GM12873 (cell line): Measurements from ENCODE around the gene PROS1.

ENCODE experiments used
- TF ChIP-seq, protein P1 (sequence below): IDR thresholded peaks from 2 replicates; pipeline ENCODE4 v1.5.1; 2012; ENCODE audit warnings: low read depth, mild to moderate bottlenecking, moderate library complexity, low read length, control low read depth; ENCODE audit not compliant: insufficient read depth; ENCODE audit errors: missing control alignments

The PROS1 gene

DNA sequence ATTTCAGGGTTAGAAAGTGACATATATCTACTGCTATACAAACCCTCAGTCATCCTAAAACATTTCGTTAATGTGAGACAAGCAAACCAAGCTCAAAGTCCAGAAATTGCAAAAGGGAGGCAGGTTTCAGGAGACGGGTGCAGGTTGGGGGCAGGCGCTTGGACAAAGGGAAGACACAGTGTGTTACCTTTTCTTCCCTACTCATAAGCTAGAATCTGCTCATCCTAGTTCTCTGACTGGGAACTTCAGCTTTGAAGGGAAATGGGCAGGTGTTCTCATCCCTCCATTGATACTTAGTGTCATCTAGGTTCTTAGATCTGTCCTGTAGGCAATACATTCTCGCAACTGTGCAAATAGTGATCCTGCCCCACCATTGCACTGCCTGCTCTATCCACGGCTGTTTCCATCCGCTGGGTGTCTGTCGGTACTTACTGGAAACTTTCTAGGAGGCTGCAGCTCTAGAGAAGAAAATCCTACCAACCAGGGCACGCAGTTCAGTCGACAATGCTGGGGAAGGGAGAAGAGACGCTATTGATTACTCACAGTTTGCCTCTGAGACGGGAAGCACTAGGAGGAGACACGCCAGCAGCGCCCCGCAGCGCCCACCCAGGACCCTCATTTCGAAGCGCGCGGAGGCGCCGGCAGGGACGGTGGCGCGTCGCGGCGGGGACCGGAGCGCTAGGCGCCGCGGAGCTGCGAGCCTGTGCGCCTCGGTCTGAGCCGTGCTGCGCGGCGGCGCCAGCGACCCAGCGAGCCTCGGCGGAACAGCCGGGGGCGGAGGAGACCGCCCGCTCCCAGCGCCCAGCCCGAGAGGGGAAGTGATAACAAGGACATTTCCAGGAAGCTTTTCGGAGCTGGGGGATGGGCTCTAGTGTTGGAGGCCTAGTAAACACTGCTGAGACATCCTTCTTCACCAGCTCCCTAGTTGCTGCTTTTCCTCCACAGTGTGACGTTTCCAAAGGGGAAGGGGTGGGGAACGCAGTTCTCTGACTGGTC lies at the start of gene PROS1:
PROS1 (minus strand) TSS at position 766 of the 996 bp plus-strand sequence; CDS start at position 619, 147 bp downstream.
- TF ChIP-seq, protein P1, sequence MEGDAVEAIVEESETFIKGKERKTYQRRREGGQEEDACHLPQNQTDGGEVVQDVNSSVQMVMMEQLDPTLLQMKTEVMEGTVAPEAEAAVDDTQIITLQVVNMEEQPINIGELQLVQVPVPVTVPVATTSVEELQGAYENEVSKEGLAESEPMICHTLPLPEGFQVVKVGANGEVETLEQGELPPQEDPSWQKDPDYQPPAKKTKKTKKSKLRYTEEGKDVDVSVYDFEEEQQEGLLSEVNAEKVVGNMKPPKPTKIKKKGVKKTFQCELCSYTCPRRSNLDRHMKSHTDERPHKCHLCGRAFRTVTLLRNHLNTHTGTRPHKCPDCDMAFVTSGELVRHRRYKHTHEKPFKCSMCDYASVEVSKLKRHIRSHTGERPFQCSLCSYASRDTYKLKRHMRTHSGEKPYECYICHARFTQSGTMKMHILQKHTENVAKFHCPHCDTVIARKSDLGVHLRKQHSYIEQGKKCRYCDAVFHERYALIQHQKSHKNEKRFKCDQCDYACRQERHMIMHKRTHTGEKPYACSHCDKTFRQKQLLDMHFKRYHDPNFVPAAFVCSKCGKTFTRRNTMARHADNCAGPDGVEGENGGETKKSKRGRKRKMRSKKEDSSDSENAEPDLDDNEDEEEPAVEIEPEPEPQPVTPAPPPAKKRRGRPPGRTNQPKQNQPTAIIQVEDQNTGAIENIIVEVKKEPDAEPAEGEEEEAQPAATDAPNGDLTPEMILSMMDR = no peak

DNA sequence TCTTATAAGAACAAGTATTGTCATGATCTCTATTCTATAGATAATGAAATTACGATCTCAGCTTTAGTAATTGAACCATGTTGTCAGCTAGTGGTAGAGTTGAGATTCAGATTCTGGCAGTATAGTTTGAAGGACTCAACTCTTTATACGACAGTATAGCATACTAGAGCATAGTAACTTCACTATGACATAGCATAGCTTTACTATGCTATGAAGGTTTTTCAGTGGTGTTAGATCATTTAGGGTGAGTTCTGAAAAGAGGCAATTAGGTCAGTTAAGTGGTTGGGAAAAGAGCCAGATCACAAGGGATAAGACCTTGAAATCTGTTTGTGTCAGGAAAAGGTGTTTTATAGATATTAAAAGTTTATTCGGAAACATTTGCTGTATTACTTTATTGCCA lies 46.6 kb upstream of the PROS1 start:
- TF ChIP-seq, protein P1 = no peak

DNA sequence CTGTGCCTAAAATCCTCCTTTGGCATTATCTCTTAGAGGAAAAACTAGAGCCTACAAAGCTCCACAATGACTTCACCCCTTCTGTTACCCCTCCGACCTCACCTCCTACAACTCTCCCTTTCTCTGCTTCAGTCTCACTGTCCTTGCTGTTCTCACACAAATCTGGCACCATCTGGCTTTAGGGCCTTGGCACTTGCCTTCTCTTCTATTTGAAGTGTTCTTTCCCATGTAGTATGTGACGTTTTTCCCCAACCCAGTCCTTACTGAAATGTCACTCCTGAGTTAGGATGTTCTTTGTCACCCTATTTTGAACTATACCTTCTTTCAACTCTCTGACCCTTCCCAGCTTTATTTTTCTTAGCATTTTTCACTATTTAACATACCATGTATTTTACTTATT lies 46.0 kb upstream of the PROS1 start:
- TF ChIP-seq, protein P1 = no peak

DNA sequence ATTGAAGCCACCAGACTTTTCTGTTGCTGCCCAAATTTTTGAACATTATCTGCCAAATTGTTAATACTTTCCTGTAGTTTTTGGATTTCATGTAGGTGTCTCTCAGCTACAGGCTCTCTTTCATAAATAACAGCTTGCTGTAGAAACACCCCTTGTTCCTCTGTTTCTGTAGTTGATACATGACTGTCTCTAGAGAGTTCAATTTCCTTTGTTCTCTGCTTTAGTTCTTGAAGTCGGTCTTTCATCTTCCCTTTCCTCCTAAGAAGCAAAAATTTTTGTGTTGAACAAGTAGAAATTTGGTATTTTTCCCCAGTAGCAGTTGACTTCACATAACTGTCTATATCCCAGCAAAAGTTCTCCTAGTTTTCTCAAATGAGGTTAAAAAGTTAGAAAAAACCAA lies 41.3 kb upstream of the PROS1 start:
- TF ChIP-seq, protein P1 = no peak

DNA sequence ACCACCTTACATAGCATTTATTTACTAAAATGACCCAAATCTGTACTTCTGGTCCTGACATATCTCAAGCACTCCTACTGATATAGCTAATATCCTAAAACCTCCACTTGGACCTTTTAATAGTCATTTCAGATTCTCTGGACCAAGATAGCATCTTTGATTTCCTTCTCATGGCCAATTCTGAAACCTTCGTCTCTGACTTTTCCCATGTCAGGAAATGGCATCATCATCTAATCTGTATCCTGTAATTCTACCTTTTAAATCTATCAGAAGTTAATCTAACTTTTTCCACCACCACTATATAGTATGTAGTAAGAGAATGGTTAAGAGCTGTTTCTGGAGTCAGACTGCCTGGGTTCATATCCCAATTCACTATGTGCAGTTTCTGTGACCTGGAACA lies 38.5 kb upstream of the PROS1 start:
- TF ChIP-seq, protein P1 = no peak

DNA sequence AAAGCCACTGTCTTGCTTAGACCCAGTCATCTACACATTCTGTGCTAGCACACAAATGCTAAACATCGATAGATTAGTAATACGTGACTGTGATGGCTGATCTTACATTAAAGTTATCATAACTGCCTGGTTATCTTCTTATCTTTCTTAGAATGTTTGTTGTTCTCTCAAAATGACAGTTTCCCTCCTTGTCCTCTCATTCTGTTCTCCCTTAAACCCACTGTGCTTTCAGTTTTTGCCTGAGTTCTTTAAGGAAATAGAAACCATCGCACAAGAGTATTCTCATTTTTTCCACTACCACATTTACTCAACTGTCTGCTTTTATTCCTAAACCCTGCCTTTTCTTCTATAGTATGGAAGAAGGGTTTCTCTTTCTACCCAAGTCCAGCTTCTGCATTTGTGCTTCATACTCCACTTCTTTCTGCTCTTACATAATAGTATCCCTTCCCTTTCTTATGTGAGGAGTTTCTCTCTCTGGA lies 37.6 kb upstream of the PROS1 start:
- TF ChIP-seq, protein P1 = no peak

DNA sequence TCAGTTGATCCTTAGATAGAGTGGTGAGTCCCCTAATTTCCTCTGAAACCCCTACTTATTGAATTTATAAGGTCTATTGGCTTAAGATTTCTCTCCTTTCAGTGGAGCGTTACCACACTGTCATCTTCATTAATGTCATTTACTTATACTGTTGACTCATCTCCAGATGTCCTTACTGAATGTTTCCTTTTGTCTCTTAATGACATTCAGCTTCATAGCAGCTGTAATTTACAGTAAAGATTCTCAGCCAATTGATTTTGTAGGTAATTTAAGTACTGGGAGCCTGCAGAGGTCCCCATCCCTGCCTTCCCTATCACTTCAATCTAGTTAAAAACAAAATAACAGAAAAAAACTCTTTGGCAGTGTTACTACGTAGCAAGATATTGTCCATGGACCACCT lies 35.9 kb upstream of the PROS1 start:
- TF ChIP-seq, protein P1 = no peak
